ENCODE data around the gene DST. TPM values are rescaled to one million over a fixed set of nuclear protein-coding genes. Genes with fewer than 3 reads are reported as not detected.

The DST gene
- total RNA-seq, 1 experiment from 2014 or later: 132 TPM

DNA sequence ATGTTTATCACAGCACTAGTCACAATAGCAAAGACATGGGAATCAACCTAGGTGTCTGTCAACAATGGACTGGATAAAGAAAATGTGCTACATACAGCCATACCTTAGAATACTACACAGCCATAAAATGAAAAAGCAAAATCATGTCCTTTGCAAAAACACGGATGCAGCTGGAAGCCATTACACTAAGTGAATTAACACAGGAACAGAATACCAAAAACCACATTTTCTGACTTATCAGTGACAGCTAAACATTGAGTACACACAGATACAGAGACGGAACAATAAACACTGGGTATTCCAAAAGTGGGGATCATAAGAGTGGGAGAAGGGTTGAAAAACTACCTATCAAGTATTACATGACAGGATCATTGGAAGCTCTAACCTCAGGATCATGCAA lies 43.3 kb upstream of the DST start:
- TF ChIP-seq ESRRA (CRISPR knock-in tag; IDR thresholded peaks at IDR 0.05; ENCODE audit: borderline replicate concordance) (no peak), FOXJ3 (CRISPR knock-in tag; IDR thresholded peaks at IDR 0.05; ENCODE audit: borderline replicate concordance) (no peak), ZNF423 (CRISPR knock-in tag; IDR thresholded peaks at IDR 0.05) (no peak), SMAD4 (CRISPR knock-in tag; IDR thresholded peaks at IDR 0.05) (no peak), CREM (CRISPR knock-in tag; IDR thresholded peaks at IDR 0.05) (no peak), ZBTB21 (CRISPR knock-in tag; IDR thresholded peaks at IDR 0.05; ENCODE audit: borderline replicate concordance) (no peak), NR2C2 (CRISPR knock-in tag; IDR thresholded peaks at IDR 0.05) (no peak), JUN (CRISPR knock-in tag; IDR thresholded peaks at IDR 0.05) (no peak), ZNF121 (CRISPR knock-in tag; IDR thresholded peaks at IDR 0.05) (no peak), ZNF416 (CRISPR knock-in tag; IDR thresholded peaks at IDR 0.05) (no peak), CREB1 (CRISPR knock-in tag; IDR thresholded peaks at IDR 0.05) (no peak), ELF4 (CRISPR knock-in tag; IDR thresholded peaks at IDR 0.05; ENCODE audit: low read depth) (no peak), NR3C1 (CRISPR knock-in tag; conservative IDR thresholded peaks at IDR 0.05; ENCODE audit: low read depth) (no peak), SP1 (CRISPR knock-in tag; conservative IDR thresholded peaks at IDR 0.05) (no peak)
- TF ChIP-seq, protein P1, sequence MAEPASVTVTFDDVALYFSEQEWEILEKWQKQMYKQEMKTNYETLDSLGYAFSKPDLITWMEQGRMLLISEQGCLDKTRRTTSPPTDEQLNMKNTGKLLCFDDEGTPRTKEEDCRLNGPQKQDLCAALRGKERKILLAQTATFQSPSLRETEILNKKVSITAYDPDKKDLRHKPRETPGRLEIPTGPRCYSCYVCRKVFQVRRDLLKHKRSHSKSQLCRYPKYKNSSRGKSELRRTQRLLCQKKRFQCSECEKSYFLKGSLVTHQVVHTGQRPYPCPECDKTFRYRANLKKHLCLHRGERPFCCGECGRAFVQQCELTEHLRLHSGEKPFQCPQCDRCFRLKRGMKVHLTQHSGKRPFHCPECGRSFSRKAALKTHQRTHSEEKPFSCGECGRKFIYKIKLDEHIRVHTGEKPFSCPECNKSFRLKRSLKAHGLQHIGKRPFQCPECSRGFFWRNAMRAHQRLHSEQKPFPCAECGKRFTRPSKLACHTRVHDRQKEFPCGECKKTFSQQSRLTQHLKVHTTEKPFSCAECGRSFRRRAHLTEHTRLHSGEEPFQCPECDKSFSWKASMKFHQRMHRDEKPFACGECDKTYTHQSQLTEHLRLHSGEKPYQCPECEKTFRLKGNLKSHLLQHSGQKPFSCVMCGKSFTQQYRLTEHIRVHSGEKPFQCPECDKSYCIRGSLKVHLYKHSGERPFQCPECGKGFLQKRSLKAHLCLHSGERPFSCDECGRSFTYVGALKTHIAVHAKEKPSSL (CRISPR knock-in tag; conservative IDR thresholded peaks at IDR 0.05): no peak
- TF ChIP-seq, protein P2, sequence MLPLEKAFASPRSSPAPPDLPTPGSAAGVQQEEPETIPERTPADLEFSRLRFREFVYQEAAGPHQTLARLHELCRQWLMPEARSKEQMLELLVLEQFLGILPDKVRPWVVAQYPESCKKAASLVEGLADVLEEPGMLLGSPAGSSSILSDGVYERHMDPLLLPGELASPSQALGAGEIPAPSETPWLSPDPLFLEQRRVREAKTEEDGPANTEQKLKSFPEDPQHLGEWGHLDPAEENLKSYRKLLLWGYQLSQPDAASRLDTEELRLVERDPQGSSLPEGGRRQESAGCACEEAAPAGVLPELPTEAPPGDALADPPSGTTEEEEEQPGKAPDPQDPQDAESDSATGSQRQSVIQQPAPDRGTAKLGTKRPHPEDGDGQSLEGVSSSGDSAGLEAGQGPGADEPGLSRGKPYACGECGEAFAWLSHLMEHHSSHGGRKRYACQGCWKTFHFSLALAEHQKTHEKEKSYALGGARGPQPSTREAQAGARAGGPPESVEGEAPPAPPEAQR (CRISPR knock-in tag; IDR thresholded peaks at IDR 0.05): no peak
- TF ChIP-seq, protein P3, sequence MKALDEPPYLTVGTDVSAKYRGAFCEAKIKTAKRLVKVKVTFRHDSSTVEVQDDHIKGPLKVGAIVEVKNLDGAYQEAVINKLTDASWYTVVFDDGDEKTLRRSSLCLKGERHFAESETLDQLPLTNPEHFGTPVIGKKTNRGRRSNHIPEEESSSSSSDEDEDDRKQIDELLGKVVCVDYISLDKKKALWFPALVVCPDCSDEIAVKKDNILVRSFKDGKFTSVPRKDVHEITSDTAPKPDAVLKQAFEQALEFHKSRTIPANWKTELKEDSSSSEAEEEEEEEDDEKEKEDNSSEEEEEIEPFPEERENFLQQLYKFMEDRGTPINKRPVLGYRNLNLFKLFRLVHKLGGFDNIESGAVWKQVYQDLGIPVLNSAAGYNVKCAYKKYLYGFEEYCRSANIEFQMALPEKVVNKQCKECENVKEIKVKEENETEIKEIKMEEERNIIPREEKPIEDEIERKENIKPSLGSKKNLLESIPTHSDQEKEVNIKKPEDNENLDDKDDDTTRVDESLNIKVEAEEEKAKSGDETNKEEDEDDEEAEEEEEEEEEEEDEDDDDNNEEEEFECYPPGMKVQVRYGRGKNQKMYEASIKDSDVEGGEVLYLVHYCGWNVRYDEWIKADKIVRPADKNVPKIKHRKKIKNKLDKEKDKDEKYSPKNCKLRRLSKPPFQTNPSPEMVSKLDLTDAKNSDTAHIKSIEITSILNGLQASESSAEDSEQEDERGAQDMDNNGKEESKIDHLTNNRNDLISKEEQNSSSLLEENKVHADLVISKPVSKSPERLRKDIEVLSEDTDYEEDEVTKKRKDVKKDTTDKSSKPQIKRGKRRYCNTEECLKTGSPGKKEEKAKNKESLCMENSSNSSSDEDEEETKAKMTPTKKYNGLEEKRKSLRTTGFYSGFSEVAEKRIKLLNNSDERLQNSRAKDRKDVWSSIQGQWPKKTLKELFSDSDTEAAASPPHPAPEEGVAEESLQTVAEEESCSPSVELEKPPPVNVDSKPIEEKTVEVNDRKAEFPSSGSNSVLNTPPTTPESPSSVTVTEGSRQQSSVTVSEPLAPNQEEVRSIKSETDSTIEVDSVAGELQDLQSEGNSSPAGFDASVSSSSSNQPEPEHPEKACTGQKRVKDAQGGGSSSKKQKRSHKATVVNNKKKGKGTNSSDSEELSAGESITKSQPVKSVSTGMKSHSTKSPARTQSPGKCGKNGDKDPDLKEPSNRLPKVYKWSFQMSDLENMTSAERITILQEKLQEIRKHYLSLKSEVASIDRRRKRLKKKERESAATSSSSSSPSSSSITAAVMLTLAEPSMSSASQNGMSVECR (CRISPR knock-in tag; IDR thresholded peaks at IDR 0.05; ENCODE audit: borderline replicate concordance): no peak
- TF ChIP-seq, protein P4, sequence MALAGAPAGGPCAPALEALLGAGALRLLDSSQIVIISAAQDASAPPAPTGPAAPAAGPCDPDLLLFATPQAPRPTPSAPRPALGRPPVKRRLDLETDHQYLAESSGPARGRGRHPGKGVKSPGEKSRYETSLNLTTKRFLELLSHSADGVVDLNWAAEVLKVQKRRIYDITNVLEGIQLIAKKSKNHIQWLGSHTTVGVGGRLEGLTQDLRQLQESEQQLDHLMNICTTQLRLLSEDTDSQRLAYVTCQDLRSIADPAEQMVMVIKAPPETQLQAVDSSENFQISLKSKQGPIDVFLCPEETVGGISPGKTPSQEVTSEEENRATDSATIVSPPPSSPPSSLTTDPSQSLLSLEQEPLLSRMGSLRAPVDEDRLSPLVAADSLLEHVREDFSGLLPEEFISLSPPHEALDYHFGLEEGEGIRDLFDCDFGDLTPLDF (CRISPR knock-in tag; IDR thresholded peaks at IDR 0.05): no peak
- TF ChIP-seq, protein P5, sequence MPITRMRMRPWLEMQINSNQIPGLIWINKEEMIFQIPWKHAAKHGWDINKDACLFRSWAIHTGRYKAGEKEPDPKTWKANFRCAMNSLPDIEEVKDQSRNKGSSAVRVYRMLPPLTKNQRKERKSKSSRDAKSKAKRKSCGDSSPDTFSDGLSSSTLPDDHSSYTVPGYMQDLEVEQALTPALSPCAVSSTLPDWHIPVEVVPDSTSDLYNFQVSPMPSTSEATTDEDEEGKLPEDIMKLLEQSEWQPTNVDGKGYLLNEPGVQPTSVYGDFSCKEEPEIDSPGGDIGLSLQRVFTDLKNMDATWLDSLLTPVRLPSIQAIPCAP (CRISPR knock-in tag; IDR thresholded peaks at IDR 0.05): no peak
- TF ChIP-seq, protein P6, sequence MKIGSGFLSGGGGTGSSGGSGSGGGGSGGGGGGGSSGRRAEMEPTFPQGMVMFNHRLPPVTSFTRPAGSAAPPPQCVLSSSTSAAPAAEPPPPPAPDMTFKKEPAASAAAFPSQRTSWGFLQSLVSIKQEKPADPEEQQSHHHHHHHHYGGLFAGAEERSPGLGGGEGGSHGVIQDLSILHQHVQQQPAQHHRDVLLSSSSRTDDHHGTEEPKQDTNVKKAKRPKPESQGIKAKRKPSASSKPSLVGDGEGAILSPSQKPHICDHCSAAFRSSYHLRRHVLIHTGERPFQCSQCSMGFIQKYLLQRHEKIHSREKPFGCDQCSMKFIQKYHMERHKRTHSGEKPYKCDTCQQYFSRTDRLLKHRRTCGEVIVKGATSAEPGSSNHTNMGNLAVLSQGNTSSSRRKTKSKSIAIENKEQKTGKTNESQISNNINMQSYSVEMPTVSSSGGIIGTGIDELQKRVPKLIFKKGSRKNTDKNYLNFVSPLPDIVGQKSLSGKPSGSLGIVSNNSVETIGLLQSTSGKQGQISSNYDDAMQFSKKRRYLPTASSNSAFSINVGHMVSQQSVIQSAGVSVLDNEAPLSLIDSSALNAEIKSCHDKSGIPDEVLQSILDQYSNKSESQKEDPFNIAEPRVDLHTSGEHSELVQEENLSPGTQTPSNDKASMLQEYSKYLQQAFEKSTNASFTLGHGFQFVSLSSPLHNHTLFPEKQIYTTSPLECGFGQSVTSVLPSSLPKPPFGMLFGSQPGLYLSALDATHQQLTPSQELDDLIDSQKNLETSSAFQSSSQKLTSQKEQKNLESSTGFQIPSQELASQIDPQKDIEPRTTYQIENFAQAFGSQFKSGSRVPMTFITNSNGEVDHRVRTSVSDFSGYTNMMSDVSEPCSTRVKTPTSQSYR (CRISPR knock-in tag; IDR thresholded peaks at IDR 0.05): no peak
- Mint-ChIP-seq H3K4me1 (peaks cover 31% of the 10 kb centered on the region), H3K36me3 (no peaks in the 10 kb centered on the region), H3K9me3 (no peaks in the 10 kb centered on the region), H3K27ac (no peak overlapping the region), H3K4me3 (no peak overlapping the region), H3K27me3 (ENCODE audit: low read depth) (no peaks in the 10 kb centered on the region)
- CTCF ChIA-PET: no interaction called here
- no peak for DNase-seq (ENCODE audit: low spot score)
- POLR2A ChIA-PET: no interaction called here
- no peak for ATAC-seq

Data from WTC11 (cell line).